ENCODE data around the gene NCSTN.

DNA sequence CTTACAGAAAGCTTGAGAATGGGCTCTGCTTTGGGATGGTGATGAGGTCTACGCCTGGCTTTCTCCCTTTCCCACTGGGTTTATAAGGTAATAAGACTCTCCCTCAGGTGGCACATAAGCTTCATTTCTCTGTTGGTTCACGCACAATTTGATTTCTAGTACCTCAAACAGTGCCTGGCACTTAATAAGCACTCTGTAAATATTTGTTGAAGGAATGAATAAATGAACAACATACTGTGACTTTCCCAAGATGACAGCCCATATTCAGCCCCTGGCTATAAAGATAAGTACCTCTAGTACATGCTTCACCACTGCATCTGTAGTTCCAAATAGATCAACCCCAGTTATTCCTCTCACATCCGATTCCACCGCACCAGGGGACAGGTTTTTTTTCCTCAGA is 17.9 kb upstream of the NCSTN start:
- TF ChIP-seq, protein P1, sequence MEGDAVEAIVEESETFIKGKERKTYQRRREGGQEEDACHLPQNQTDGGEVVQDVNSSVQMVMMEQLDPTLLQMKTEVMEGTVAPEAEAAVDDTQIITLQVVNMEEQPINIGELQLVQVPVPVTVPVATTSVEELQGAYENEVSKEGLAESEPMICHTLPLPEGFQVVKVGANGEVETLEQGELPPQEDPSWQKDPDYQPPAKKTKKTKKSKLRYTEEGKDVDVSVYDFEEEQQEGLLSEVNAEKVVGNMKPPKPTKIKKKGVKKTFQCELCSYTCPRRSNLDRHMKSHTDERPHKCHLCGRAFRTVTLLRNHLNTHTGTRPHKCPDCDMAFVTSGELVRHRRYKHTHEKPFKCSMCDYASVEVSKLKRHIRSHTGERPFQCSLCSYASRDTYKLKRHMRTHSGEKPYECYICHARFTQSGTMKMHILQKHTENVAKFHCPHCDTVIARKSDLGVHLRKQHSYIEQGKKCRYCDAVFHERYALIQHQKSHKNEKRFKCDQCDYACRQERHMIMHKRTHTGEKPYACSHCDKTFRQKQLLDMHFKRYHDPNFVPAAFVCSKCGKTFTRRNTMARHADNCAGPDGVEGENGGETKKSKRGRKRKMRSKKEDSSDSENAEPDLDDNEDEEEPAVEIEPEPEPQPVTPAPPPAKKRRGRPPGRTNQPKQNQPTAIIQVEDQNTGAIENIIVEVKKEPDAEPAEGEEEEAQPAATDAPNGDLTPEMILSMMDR (optimal IDR thresholded peaks at IDR 0.05 in 1 of 3, IDR thresholded peaks at IDR 0.05 in 1 of 3, conservative IDR thresholded peaks at IDR 0.05 in 1 of 3; ENCODE audit: extremely low read depth in 1 of 3, insufficient read depth in 2 of 3, low read length in 3 of 3) = no peak
- TF ChIP-seq EZH2 (IDR thresholded peaks at IDR 0.05; ENCODE audit: low read length) = no peak
